Prostate gland (tissue), 2 donors: Measurements from ENCODE around the gene ECE1. TPM values are rescaled to one million over a fixed set of nuclear protein-coding genes. Genes with fewer than 3 reads are reported as not detected.

ENCODE experiments used
- DNase-seq: peaks from one replicate; pipeline ENCODE4 v3.0.0-alpha.2; 2019; ENCODE audit warnings: low spot score
- H3K27ac ChIP-seq, 2 donors: fragments of 200-600 bp; sonication (generic); 2 replicates each; pipeline ENCODE4 v1.5.1; 2017 to 2019
- H3K27me3 ChIP-seq: fragments of 200-600 bp; sonication (generic); replicated peaks from 2 replicates; pipeline ENCODE4 v1.5.1; 2019; ENCODE audit not compliant: insufficient read depth
- H3K36me3 ChIP-seq, 2 donors: fragments of 200-600 bp; sonication (generic); 1 replicate in 1 of 2; 2 replicates in 1 of 2; pipeline versions ENCODE4 v1.5.1 to v1.8.1; 2017 to 2019
- H3K4me1 ChIP-seq: fragments of 200-600 bp; sonication (generic); replicated peaks from 2 replicates; pipeline ENCODE4 v1.5.1; 2019
- H3K4me3 ChIP-seq, 2 donors: fragments of 200-600 bp; sonication (generic); 2 replicates each; pipeline ENCODE4 v1.5.1; 2017 to 2019
- H3K9me3 ChIP-seq: fragments of 200-600 bp; sonication (generic); 2 replicates; pipeline ENCODE4 v1.5.1; 2017
- POLR2A ChIP-seq: fragments of 450-650 bp; IDR thresholded peaks from one replicate; pipeline ENCODE4 v1.6.1; 2016; ENCODE audit warnings: antibody characterized with exemption, mild to moderate bottlenecking
- POLR2AphosphoS5 ChIP-seq: sonication (generic); formaldehyde crosslinking; IDR thresholded peaks from one replicate; pipeline ENCODE4 v1.6.1; 2017; ENCODE audit warnings: antibody characterized with exemption
- WGBS: methylation state at CpG from one replicate; pipeline ENCODE4 v1.1.5; 2018; 5-methylcytosine and 5-hydroxymethylcytosine counted together
- intact Hi-C: fragments of 100-400 bp; cut with DNase I; formaldehyde crosslinking; loops from one replicate; pipeline ENCODE4 v1.14.2; 2022
- total RNA-seq, 2 donors: library from RNA; depleted of rRNA; stranded (reverse); fragments of >200 nt; gene quantifications; one replicate each; pipeline ENCODE4 v1.1.0, GENCODE V29; 2016
- TF ChIP-seq, protein P1 (sequence below), 4 experiments: fragments of 200-600 bp in 2 of 4; fragments of 450-650 bp in 2 of 4; sonication (generic) in 2 of 4; IDR thresholded peaks; 1 replicate in 3 of 4; 2 replicates in 1 of 4; pipeline ENCODE4 v1.5.1; 2016 to 2019; ENCODE audit warnings: antibody characterized with exemption in 4 of 4, mild to moderate bottlenecking in 2 of 4, moderate library complexity in 2 of 4

The ECE1 gene
- total RNA-seq, 2 donors from 2014 or later = 113 to 146 TPM

DNA sequence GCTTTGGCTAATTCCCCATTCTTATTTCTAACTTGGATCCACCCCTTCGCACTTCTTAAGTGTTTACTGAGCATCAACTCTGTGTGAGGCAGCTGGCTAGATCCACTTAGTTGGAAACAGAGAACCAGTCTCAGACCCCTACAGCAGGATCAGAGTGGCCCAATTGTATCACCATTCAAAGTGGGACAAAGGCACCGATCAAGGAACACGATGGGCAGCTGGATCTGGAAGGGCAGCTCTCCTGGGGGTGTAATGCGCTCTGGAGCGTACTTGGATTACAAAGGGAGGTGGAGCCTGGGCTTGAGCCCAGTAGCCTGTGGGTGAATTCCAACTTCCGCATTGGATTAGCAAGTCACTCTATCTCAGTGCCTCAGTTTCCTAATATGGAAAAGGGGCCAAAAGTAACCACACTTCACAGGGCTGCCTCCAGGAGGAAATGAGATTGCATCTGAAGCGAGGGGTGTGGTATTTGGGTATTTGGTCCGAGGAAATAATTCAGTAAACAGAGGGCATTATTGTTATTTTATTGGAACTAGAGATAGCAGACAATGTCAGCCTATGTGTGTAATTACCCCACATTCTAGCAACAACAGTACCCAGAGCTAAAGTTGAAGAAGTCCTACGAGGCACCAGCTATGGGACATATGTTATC lies 11.9 kb downstream of the ECE1 start:
- H3K4me3 ChIP-seq = no peak overlapping the region
- no peaks in the 10 kb centered on the region for H3K27me3 ChIP-seq
- H3K4me1 ChIP-seq = peaks cover 19% of the 10 kb centered on the region
- peak; percentile 56 for DNase-seq
- H3K27ac ChIP-seq = peak overlapping the region; percentile 59 to 69
- WGBS = 38% methylated on average over 9 of the region's 9 CpGs
- intact Hi-C loops = no loop called here
- no peaks in the 10 kb centered on the region for H3K36me3 ChIP-seq
- no peaks in the 10 kb centered on the region for H3K9me3 ChIP-seq
- peak; percentile 55 for TF ChIP-seq POLR2AphosphoS5
- TF ChIP-seq, protein P1, sequence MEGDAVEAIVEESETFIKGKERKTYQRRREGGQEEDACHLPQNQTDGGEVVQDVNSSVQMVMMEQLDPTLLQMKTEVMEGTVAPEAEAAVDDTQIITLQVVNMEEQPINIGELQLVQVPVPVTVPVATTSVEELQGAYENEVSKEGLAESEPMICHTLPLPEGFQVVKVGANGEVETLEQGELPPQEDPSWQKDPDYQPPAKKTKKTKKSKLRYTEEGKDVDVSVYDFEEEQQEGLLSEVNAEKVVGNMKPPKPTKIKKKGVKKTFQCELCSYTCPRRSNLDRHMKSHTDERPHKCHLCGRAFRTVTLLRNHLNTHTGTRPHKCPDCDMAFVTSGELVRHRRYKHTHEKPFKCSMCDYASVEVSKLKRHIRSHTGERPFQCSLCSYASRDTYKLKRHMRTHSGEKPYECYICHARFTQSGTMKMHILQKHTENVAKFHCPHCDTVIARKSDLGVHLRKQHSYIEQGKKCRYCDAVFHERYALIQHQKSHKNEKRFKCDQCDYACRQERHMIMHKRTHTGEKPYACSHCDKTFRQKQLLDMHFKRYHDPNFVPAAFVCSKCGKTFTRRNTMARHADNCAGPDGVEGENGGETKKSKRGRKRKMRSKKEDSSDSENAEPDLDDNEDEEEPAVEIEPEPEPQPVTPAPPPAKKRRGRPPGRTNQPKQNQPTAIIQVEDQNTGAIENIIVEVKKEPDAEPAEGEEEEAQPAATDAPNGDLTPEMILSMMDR (IDR thresholded peaks at IDR 0.05) = no peak
- TF ChIP-seq POLR2A = no peak

GRCh38 chr1:21277180-21277579 lies 13.1 kb downstream of the ECE1 start:
- WGBS = 45% methylated on average over 7 of the region's 7 CpGs
- Histone ChIP-seq H3K27ac (peak overlapping the region; percentile 59 to 69), H3K36me3 (peaks cover 0 to 4% of the 10 kb centered on the region in 2 donors), H3K4me3 (no peak overlapping the region), H3K4me1 (peaks cover 19% of the 10 kb centered on the region), H3K9me3 (no peaks in the 10 kb centered on the region), H3K27me3 (no peaks in the 10 kb centered on the region)
- TF ChIP-seq, protein P1 (IDR thresholded peaks at IDR 0.05) = no peak
- TF ChIP-seq POLR2AphosphoS5 (no peak), POLR2A (no peak)
- intact Hi-C loops = no loop called here
- no peak for DNase-seq

DNA sequence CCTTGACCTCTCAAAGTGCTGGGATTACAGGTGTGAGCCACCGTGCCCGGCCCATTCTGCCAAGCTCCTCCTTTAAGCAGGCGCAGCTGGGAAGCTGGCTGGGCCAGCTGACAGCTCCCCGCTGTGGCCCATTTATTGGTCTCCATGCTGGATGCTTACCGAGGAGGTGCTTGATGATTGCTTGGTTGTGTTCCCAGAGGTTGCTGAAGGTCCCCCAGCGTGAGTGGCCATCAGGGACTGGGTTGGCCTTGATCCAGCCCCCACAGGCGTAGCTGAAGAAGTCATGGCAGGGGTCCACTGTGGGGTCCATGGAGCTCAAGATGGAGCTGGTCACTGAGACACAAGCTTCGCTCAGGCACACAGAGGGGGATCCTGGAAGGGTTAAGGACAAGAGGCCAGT lies 17.7 kb downstream of the ECE1 start:
- Histone ChIP-seq H3K27ac (no peak overlapping the region), H3K36me3 (peaks cover 0 to 10% of the 10 kb centered on the region in 2 donors), H3K27me3 (no peaks in the 10 kb centered on the region), H3K4me1 (peaks cover 24% of the 10 kb centered on the region), H3K9me3 (no peaks in the 10 kb centered on the region), H3K4me3 (no peak overlapping the region)
- WGBS = 94% methylated on average over 8 of the region's 8 CpGs
- TF ChIP-seq, protein P1 (IDR thresholded peaks at IDR 0.05) = no peak
- no peak for TF ChIP-seq POLR2A
- TF ChIP-seq POLR2AphosphoS5 = no peak
- intact Hi-C loops = no loop called here
- no peak for DNase-seq

DNA sequence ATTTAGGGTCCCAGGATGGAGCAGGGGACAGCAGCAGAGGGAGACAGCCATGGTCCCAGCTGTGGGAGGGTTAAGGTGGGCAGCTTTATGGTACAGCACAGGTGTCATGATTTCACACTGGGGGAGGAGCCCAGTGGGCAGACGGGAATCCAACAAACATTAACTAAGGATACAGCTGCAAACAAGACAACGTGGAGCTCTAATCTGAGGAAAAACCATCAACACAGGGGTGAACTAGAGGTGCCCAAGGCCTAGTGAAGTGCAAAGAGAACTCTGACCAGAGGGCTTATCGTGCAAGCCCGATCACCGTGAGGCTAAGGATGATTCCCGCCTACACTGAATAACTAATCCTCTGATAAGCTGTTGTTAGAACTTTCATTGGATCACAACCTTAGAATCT lies 18.7 kb downstream of the ECE1 start:
- no peak overlapping the region for H3K4me3 ChIP-seq
- no peaks in the 10 kb centered on the region for H3K9me3 ChIP-seq
- no peaks in the 10 kb centered on the region for H3K27me3 ChIP-seq
- peaks cover 17% of the 10 kb centered on the region for H3K4me1 ChIP-seq
- TF ChIP-seq, protein P1 (IDR thresholded peaks at IDR 0.05) = no peak
- TF ChIP-seq POLR2A (no peak), POLR2AphosphoS5 (no peak)
- 83% methylated on average over 6 of the region's 6 CpGs for WGBS
- no peak overlapping the region for H3K27ac ChIP-seq
- DNase-seq = no peak
- intact Hi-C loops = no loop called here
- peaks cover 0 to 10% of the 10 kb centered on the region in 2 donors for H3K36me3 ChIP-seq

GRCh38 chr1:21270086-21270689 lies 20.1 kb downstream of the ECE1 start:
- Histone ChIP-seq H3K27me3 (no peaks in the 10 kb centered on the region), H3K36me3 (peaks cover 0 to 10% of the 10 kb centered on the region in 2 donors), H3K9me3 (no peaks in the 10 kb centered on the region), H3K4me1 (peaks cover 16% of the 10 kb centered on the region), H3K27ac (no peak overlapping the region), H3K4me3 (no peak overlapping the region)
- no peak for TF ChIP-seq POLR2A
- TF ChIP-seq, protein P1 (IDR thresholded peaks at IDR 0.05) = peak; percentile 12 to 59 (median 45)
- intact Hi-C loops = no loop called here
- 74% methylated on average over 9 of the region's 9 CpGs for WGBS
- DNase-seq = no peak
